ENCODE results near the gene B3GNT3.

Gene B3GNT3

DNA sequence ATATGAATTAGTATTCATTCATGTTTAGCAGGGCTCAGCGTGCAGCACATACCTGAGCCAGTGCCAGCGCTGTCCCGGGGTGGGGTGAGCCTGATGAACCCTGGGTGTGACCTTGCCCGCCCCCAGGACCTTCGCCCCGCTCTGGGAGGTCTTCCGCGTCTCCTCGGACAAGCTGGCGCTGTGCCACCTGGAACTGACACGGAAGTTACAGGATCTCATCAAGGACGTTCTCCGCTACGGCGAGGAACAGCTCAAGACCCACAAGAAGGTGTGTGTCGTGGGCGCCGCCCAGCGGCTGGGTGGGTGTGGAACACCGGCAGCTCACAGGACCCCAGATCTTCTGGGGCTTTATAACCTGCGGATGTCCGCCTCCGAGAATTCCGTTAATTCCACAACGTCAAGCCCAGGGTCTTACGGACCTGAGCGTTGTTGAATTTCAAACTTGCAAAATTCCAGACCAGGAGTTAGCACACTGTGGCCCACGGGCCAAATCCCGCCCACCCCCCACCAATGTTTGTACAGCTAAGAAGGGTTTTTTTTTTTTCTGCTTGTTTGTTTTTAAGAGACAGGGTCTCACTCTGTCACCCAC lies 28.3 kb upstream of the B3GNT3 start:
- TF ChIP-seq, protein P1, sequence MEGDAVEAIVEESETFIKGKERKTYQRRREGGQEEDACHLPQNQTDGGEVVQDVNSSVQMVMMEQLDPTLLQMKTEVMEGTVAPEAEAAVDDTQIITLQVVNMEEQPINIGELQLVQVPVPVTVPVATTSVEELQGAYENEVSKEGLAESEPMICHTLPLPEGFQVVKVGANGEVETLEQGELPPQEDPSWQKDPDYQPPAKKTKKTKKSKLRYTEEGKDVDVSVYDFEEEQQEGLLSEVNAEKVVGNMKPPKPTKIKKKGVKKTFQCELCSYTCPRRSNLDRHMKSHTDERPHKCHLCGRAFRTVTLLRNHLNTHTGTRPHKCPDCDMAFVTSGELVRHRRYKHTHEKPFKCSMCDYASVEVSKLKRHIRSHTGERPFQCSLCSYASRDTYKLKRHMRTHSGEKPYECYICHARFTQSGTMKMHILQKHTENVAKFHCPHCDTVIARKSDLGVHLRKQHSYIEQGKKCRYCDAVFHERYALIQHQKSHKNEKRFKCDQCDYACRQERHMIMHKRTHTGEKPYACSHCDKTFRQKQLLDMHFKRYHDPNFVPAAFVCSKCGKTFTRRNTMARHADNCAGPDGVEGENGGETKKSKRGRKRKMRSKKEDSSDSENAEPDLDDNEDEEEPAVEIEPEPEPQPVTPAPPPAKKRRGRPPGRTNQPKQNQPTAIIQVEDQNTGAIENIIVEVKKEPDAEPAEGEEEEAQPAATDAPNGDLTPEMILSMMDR (IDR thresholded peaks at IDR 0.05; ENCODE audit: poor library complexity, severe bottlenecking): peak; percentile 94
- H3K36me3 ChIP-seq (ENCODE audit: low read depth): no peaks in the 10 kb centered on the region
- no peak overlapping the region for H3K4me3 ChIP-seq (ENCODE audit: severe bottlenecking)

GRCh38 chr19:17767559-17767958 lies 27.4 kb upstream of the B3GNT3 start:
- H3K9me3 ChIP-seq (ENCODE audit: severe bottlenecking): no peaks in the 10 kb centered on the region
- DNase-seq (ENCODE audit: low spot score) (no peak), ATAC-seq (ENCODE audit: low read depth) (no peak)
- no peaks in the 10 kb centered on the region for H3K27me3 ChIP-seq (ENCODE audit: insufficient read depth, poor library complexity, severe bottlenecking)
- no peak overlapping the region for H3K4me3 ChIP-seq (ENCODE audit: severe bottlenecking)
- TF ChIP-seq, protein P1 (IDR thresholded peaks at IDR 0.05; ENCODE audit: poor library complexity, severe bottlenecking): no peak
- H3K36me3 ChIP-seq (ENCODE audit: low read depth): no peaks in the 10 kb centered on the region
- no peak overlapping the region for H3K27ac ChIP-seq (ENCODE audit: poor library complexity, severe bottlenecking)
- peaks cover 6% of the 10 kb centered on the region for H3K4me1 ChIP-seq (ENCODE audit: insufficient read depth, poor library complexity, severe bottlenecking)

More for the DNA sequence above, 28.3 kb upstream of the B3GNT3 start:
- Histone ChIP-seq H3K27me3 (ENCODE audit: insufficient read depth, poor library complexity, severe bottlenecking) (no peaks in the 10 kb centered on the region), H3K9me3 (ENCODE audit: severe bottlenecking) (no peaks in the 10 kb centered on the region), H3K27ac (ENCODE audit: poor library complexity, severe bottlenecking) (no peak overlapping the region), H3K4me1 (ENCODE audit: insufficient read depth, poor library complexity, severe bottlenecking) (peaks cover 6% of the 10 kb centered on the region)
- ATAC-seq (ENCODE audit: low read depth): peak; percentile 83
- peak; percentile 86 for DNase-seq (ENCODE audit: low spot score)

DNA sequence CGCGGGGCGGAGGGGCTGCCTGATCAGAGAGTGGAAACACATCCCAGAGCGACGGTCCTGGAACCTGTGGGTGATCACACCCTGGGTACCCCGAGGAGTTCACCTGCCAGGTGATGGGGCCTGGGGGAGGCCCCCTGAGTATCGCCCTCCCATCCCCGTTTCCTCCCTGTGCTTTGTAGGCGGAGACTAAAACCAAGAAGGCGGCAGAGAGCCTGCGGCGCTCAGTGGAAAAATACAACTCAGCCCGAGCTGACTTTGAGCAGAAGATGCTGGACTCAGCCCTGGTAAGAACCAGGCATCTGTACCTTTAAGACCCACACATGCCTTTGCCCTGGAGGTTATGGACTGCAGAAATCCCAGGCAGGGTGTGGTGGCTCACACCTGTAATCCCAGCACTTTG lies 24.3 kb upstream of the B3GNT3 start:
- Histone ChIP-seq H3K4me3 (ENCODE audit: severe bottlenecking) (no peak overlapping the region), H3K9me3 (ENCODE audit: severe bottlenecking) (no peaks in the 10 kb centered on the region), H3K27ac (ENCODE audit: poor library complexity, severe bottlenecking) (no peak overlapping the region), H3K27me3 (ENCODE audit: insufficient read depth, poor library complexity, severe bottlenecking) (no peaks in the 10 kb centered on the region), H3K4me1 (ENCODE audit: insufficient read depth, poor library complexity, severe bottlenecking) (no peaks in the 10 kb centered on the region), H3K36me3 (ENCODE audit: low read depth) (no peaks in the 10 kb centered on the region)
- TF ChIP-seq, protein P1 (IDR thresholded peaks at IDR 0.05; ENCODE audit: poor library complexity, severe bottlenecking): no peak
- ATAC-seq (ENCODE audit: low read depth) (no peak), DNase-seq (ENCODE audit: low spot score) (no peak)

DNA sequence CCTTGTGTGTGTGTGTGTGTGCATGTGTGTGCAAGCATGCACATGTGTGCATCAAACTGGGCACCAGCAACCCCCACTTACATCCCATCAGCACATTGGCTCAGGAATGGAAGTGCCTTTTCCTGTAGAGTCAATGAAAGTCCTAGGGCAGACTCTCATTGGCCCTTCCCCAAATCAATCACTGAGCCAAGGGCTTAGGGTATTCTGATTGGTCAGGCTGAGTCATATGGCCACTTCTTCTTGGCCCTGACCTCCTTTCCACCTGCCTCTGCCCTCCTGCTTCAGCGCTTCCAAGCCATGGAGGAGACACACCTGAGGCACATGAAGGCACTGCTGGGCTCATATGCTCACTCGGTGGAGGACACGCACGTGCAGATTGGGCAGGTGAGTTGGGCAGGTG lies 22.8 kb upstream of the B3GNT3 start:
- no peaks in the 10 kb centered on the region for H3K4me1 ChIP-seq (ENCODE audit: insufficient read depth, poor library complexity, severe bottlenecking)
- no peak overlapping the region for H3K27ac ChIP-seq (ENCODE audit: poor library complexity, severe bottlenecking)
- no peak for DNase-seq (ENCODE audit: low spot score)
- TF ChIP-seq, protein P1 (IDR thresholded peaks at IDR 0.05; ENCODE audit: poor library complexity, severe bottlenecking): no peak
- H3K9me3 ChIP-seq (ENCODE audit: severe bottlenecking): no peaks in the 10 kb centered on the region
- H3K36me3 ChIP-seq (ENCODE audit: low read depth): no peaks in the 10 kb centered on the region
- ATAC-seq (ENCODE audit: low read depth): 0 out of 3 replicates have a peak, but pooled peaks have one; percentile 23
- no peaks in the 10 kb centered on the region for H3K27me3 ChIP-seq (ENCODE audit: insufficient read depth, poor library complexity, severe bottlenecking)
- H3K4me3 ChIP-seq (ENCODE audit: severe bottlenecking): no peak overlapping the region

DNA sequence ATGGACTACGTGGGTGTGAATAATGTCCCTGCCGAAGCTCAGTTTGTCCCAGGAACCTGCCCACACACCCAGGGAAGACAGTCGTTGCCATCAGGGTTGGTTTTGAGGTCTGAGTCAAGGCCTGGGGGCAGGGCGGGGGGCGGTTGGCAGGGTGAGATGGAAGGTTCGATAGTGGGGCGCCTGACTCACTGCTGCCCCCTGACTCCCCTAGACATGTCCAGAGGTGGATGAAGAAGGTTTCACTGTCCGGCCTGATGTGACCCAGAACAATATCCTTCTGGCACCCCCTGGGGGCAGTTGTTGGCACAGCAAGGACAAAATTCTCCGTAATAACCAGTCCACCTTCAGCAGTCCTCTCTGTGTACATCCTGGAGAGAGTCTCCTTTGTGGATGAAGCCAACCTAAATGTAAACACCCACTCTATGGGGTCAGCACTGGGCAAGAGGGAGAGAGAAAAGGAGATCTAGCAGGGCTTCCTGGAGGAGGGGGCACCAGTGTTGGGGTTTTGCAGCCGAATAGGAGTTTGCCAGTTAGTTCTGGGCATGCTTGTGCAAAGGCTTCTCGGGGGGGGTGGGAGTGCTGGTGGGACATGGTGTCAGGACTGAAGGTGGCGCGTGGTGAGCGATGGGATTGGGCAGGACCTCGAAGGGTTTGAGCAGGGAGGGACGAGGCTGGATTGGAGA lies 19.6 kb upstream of the B3GNT3 start:
- TF ChIP-seq, protein P1 (IDR thresholded peaks at IDR 0.05; ENCODE audit: poor library complexity, severe bottlenecking): peak; percentile 57
- no peaks in the 10 kb centered on the region for H3K4me1 ChIP-seq (ENCODE audit: insufficient read depth, poor library complexity, severe bottlenecking)
- ATAC-seq (ENCODE audit: low read depth): no peak
- DNase-seq (ENCODE audit: low spot score): no peak
- no peaks in the 10 kb centered on the region for H3K9me3 ChIP-seq (ENCODE audit: severe bottlenecking)
- H3K4me3 ChIP-seq (ENCODE audit: severe bottlenecking): no peak overlapping the region
- no peak overlapping the region for H3K27ac ChIP-seq (ENCODE audit: poor library complexity, severe bottlenecking)
- H3K27me3 ChIP-seq (ENCODE audit: insufficient read depth, poor library complexity, severe bottlenecking): no peaks in the 10 kb centered on the region
- H3K36me3 ChIP-seq (ENCODE audit: low read depth): no peaks in the 10 kb centered on the region

Measured in RWPE2 (cell line).